Gastroesophageal sphincter (tissue), 3 donors: ENCODE results near the gene SPON1.

Experiments used
- EP300 ChIP-seq: sonication (generic); formaldehyde crosslinking; IDR thresholded peaks from one replicate; pipeline ENCODE4 v1.6.1; 2017; ENCODE audit warnings: antibody characterized with exemption, mild to moderate bottlenecking
- POLR2A ChIP-seq, 2 donors: fragments of 450-650 bp; IDR thresholded peaks; one replicate each; pipeline ENCODE4 v1.6.1; 2017; ENCODE audit warnings: antibody characterized with exemption in 2 of 2, mild to moderate bottlenecking in 2 of 2, moderate library complexity in 1 of 2
- TF ChIP-seq, protein P1 (sequence below), 4 experiments: fragments of 200-600 bp in 2 of 4; fragments of 450-650 bp in 2 of 4; sonication (generic) in 1 of 4; IDR thresholded peaks; one replicate each; pipeline ENCODE4 v1.5.1; 2017 to 2019; ENCODE audit warnings: antibody characterized with exemption in 4 of 4, mild to moderate bottlenecking in 2 of 4, moderate library complexity in 2 of 4

DNA sequence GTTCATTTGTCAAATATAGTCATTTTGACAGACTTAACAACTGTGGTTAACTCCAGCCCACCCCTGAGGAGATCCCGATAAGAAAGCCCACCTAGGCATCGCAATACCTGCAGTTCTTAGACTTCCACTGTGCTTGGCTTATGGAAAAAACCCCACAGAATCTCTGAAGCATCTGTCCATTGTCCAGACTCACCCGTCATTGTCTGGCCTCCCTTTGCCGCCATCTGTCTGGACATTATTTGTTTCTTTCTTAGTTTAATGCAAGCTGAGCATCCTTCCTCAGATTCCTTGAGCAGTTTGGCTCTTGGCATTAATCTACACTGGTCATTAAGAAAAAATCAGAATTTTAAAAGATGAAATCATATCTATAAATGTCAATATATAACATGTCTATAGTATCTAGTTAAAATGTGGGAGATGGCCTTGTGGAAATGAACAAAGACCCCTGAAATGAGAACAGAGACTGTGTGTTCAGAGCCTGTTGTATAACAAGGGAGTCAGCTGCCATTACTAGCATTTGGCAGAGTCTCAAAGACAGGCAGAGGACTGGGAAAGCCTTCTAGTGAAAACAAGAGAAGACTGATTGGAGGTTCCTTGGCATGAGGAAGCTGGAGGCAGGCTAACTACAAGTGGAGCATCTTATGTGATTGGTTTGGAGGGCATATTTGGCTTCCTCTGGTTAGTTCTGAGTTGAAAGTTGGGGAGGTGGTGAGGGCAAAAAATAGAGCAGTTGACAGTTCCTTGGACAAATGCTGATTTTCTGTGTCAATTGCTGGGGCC lies 80.4 kb downstream of the SPON1 start:
- TF ChIP-seq, protein P1, sequence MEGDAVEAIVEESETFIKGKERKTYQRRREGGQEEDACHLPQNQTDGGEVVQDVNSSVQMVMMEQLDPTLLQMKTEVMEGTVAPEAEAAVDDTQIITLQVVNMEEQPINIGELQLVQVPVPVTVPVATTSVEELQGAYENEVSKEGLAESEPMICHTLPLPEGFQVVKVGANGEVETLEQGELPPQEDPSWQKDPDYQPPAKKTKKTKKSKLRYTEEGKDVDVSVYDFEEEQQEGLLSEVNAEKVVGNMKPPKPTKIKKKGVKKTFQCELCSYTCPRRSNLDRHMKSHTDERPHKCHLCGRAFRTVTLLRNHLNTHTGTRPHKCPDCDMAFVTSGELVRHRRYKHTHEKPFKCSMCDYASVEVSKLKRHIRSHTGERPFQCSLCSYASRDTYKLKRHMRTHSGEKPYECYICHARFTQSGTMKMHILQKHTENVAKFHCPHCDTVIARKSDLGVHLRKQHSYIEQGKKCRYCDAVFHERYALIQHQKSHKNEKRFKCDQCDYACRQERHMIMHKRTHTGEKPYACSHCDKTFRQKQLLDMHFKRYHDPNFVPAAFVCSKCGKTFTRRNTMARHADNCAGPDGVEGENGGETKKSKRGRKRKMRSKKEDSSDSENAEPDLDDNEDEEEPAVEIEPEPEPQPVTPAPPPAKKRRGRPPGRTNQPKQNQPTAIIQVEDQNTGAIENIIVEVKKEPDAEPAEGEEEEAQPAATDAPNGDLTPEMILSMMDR (IDR thresholded peaks at IDR 0.05) = no peak
- TF ChIP-seq POLR2A (IDR thresholded peaks at IDR 0.05) (no peak), EP300 (no peak)
